Liver (tissue), 3 donors: Measurements from ENCODE around the gene CHL1.

Source experiments
- CTCF ChIP-seq: fragments of 150-350 bp; IDR thresholded peaks from 2 replicates; pipeline ENCODE4 v1.5.1; 2017; ENCODE audit warnings: improper control_type of control experiment, low read depth, low read length; ENCODE audit not compliant: missing input control
- EGR1 ChIP-seq, 2 donors: IDR thresholded peaks; 2 replicates each; pipeline ENCODE4 v1.6.1; 2016 to 2018; ENCODE audit warnings: antibody characterized with exemption in 2 of 2, low read depth in 2 of 2
- JUND ChIP-seq, 2 donors: IDR thresholded peaks; 2 replicates each; pipeline ENCODE4 v1.6.1; 2016; ENCODE audit warnings: antibody characterized with exemption in 2 of 2
- MAX ChIP-seq: IDR thresholded peaks from 2 replicates; pipeline ENCODE4 v1.6.1; 2016; ENCODE audit warnings: antibody characterized with exemption
- RAD21 ChIP-seq, 2 donors: IDR thresholded peaks; 2 replicates each; pipeline ENCODE4 v1.6.1; 2016; ENCODE audit warnings: antibody characterized with exemption in 2 of 2, mild to moderate bottlenecking in 2 of 2
- REST ChIP-seq: IDR thresholded peaks from 2 replicates; pipeline ENCODE4 v1.6.1; 2016; ENCODE audit warnings: antibody characterized with exemption, mild to moderate bottlenecking
- RXRA ChIP-seq, 2 donors: IDR thresholded peaks; 2 replicates each; pipeline ENCODE4 v1.6.1; 2017 to 2018; ENCODE audit warnings: antibody characterized with exemption in 2 of 2, mild to moderate bottlenecking in 1 of 2
- SP1 ChIP-seq: IDR thresholded peaks from 2 replicates; pipeline ENCODE4 v1.6.1; 2018; ENCODE audit warnings: antibody characterized with exemption, mild to moderate bottlenecking
- TAF1 ChIP-seq: conservative IDR thresholded peaks from 2 replicates; pipeline ENCODE4 v1.6.1; 2016; ENCODE audit warnings: antibody characterized with exemption, mild to moderate bottlenecking
- YY1 ChIP-seq: IDR thresholded peaks from 2 replicates; pipeline ENCODE4 v1.6.1; 2016; ENCODE audit warnings: antibody characterized with exemption, mild to moderate bottlenecking
- donor health status: healthy.
- donor health status: healthy.

GRCh38 chr3:458653-459310 is 262.2 kb downstream of the CHL1 start:
- TF ChIP-seq CTCF = no peak
- no peak for TF ChIP-seq EGR1 (IDR thresholded peaks at IDR 0.05; ENCODE audit: low read depth in 2 of 2)
- TF ChIP-seq TAF1 = no peak
- TF ChIP-seq RXRA (IDR thresholded peaks at IDR 0.05) = no peak
- no peak for TF ChIP-seq MAX
- TF ChIP-seq SP1 = no peak
- TF ChIP-seq JUND (IDR thresholded peaks at IDR 0.05) = no peak
- no peak for TF ChIP-seq REST
- no peak for TF ChIP-seq RAD21 (IDR thresholded peaks at IDR 0.05)
- no peak for TF ChIP-seq YY1
